NK-92 (cell line): ENCODE measurements around the gene DOCK8.
"Not testable (repeated sequence)": the region's sequence is repeated elsewhere in the genome, so short reads cannot be mapped to it uniquely, and the experiment has no call there.

ENCODE experiments used
- DNase-seq: peaks from one replicate; lab custom pipeline; 2025; ENCODE audit not compliant: unreplicated experiment; lab: John Stamatoyannopoulos, UW

The DOCK8 gene

DNA sequence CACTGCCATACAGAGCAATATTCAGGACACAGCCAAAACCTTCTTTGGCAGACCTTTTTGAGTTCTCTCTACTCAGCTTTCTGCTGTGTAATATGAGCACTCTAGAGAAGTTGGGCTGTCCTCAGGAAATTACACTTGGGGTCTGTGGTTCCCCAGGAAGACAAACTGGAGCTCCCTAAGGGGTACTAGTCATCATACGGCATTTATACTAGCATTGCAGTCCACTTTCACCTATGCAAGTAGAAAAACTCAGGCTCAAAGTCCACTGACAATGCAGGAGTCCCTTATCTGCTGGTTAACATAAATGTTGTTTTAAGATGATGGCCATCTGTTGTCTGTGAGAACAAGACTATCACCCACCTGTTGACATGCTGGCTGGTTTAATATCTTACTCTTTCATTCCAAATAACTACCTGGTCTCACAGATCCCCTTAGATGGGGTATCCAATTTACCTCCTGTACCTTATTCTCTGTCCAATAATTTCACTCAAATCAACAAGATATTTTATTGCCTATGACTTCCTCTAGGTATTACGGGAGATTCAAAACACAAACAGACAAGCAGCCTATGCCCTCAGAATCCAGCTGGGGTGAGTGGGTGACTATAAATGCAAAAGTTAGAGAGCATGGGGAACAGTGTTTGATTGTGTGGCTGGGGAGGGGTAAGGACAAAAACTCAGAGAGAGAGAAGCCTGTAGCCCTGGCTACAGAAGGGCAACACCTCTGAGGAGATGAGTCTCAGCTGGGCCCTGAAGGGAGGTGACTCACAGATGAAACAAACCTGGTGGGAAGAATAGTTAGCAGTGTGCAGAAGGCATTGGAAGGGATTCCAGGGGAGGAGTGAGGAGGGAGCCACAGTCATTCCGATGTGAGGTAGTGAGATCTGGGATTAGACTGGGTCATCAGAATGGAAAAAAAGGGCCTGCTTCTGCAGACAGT lies 10.2 kb downstream of the DOCK8 start:
- DNase-seq: no peak

DNA sequence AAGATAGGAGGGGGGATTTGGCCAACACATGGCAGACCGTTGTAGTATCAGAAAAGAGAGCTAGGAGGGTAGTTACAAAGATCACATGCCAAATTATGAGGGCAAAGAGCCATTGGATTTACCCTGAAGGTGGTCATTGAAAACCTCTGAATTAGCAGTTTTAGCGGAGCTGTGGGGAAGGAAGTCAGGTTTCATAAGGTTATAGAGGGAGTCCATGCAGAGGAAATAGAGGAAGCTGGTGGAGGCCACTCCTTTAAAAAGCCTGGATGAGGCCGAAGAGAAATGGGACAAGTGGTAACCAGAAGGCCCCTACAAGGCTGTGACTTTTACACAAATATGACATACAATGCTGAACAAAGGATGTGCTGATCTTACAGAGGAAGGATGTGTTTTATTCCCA lies 13.2 kb downstream of the DOCK8 start:
- DNase-seq: no peak

- DNase-seq: no peak
Measured at GRCh38 chr9:228929-229695, 14.4 kb downstream of the DOCK8 start.

DNA sequence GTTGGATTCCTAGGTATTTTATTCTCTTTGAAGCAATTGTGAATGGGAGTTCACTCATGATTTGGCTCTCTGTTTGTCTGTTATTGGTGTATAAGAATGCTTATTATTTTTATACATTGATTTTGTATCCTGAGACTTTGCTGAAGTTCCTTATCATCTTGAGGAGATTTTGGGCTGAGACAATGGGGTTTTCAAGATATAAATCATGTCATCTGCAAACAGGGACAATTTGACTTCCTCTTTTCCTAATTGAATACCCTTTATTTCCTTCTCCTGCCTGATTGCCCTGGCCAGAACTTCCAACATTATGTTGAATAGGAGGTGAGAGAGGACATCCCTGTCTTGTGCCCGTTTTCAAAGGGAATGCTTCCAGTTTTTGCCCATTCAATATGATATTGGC lies 17.0 kb downstream of the DOCK8 start:
- DNase-seq: not testable (repeated sequence)

DNA sequence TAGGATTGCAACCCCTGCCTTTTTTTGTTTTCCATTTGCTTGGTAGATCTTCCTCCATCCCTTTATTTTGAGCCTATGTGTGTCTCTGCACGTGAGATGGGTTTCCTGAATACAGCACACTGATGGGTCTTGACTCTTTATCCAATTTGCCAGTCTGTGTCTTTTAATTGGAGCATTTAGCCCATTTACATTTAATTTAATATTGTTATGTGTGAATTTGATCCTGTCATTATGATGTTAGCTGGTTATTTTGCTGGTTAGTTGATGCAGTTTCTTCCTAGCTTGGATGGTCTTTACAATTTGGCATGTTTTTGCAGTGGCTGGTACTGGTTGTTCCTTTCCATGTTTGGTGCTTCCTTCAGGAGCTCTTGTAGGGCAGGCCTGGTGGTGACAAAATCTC lies 19.0 kb downstream of the DOCK8 start:
- not testable (repeated sequence) for DNase-seq

DNA sequence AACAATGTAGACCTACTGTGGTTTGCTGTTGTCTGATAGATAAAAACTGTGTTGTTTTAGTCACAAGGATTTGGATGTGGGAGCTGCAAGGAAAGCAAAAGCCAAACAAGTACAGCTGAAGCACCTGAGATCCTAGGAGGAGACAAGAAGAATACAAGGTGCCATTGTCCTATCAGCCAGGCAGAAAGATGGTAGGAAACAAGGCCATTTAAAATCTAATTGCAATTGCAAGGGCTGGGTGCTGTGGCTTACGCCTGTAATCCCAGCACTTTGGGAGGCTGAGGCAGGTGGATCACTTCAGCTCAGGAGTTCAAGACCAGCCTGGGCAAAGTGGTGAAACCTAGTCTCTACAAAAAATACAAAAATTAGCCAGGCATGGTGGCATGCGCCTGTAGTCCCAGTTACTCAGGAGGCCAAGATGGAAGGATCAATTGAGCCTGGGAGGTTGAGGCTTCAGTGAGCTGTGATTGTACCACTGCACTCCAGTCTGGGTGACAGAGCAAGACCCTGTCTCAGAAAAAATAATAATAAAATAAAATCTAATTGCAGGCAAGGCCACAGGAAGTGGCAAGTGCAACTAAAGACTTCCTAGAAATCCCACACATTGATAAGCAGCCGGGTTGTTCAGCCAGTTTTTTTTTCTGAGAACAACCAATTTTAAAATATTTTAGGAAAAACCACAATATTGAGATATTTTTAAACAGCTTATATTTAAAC lies 22.6 kb downstream of the DOCK8 start:
- DNase-seq: no peak

- no peak for DNase-seq
Measured at GRCh38 chr9:237858-238345, 23.2 kb downstream of the DOCK8 start.

DNA sequence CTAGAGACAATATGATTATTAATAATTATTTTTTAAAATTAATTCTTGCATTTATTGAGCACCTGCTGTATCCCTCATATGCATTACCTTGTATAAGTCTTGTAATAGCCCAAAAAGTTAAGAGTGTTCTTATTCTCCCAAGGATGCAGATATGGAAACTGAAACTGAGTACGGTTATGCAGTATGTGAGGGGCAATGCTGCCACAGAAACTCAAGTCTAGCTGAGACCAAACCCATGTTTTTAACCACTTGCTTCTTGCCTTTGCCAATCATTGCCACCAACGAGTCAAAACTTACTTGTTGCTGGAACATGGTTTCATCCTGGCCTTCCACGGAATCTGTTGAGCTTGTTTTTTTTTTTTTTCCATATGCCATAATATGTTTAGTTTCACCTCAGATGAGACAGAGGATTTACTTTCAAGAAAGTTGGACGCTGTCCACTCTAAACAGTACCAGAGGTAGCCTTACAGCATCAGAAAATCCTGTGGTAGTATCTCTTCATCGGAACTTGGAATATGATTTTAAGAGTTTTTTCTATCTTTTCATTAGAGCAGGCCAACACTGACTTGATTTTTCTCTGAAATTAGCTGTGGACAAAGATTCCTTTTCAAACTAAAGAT lies 27.9 kb downstream of the DOCK8 start:
- no peak for DNase-seq

- no peak for DNase-seq
Measured at GRCh38 chr9:248278-248961, 33.8 kb downstream of the DOCK8 start.

DNA sequence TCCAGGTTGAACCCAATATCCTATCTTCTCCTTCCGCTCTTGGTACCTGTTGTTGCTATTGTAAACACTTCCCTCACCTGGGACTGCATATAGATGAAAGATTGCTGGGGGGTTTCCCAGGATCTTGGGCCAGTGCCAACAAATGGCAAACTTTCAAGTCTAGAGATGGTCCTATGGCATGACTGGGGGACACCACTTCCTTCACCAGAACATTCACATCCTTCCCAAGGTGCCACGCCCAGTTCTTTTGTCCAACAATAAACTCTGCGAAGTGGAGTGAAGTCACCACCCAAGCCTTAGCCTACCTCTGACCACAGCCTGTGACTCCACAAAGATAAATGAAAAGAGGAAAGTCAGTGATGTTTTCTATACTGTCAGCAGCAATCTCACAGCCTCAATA lies 34.4 kb downstream of the DOCK8 start:
- no peak for DNase-seq

- no peak for DNase-seq
Measured at GRCh38 chr9:250039-250438, 35.4 kb downstream of the DOCK8 start.

GRCh38 chr9:250625-251024 lies 36.0 kb downstream of the DOCK8 start:
- no peak for DNase-seq

GRCh38 chr9:251398-251797 lies 36.7 kb downstream of the DOCK8 start:
- DNase-seq: no peak

DNA sequence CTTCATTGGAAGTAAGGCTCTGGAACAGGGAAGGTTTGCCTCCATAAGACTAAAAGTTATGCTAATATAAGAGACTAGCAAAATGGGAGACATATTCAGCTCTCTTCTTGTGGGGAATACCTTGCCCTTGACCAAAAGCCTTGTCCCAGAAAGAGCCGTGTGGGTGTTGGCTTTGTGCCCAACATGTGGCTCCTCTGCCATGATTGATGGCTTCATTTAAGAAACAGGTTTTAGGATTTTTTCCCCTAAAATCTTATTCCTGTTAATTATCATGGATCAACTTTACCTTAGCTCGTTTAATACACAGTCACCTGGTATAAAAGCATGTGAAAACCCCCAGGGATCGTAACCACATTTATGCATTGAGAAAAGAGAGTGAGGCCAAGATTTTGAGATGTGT lies 38.9 kb downstream of the DOCK8 start:
- no peak for DNase-seq

DNA sequence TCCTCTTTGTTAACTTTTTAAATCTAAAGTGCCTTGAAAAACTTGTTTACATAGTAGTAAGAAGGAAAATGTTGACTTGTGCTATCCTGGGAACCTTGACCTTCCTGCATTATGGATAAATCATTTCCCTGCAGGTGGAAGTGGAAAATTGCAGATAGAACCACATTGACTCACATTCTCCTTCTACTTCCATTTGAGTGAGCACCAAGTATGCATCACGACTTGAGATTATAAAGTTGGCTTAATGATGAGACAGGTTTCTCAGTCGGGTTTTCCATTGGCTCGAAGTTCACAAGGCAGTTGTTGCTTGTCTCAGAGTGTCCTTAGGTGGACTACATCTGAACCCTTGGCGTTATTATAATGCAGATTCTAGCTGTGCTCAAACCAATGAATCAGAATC lies 39.9 kb downstream of the DOCK8 start:
- DNase-seq: no peak

- DNase-seq: no peak
Measured at GRCh38 chr9:257957-258356, 43.3 kb downstream of the DOCK8 start.

DNA sequence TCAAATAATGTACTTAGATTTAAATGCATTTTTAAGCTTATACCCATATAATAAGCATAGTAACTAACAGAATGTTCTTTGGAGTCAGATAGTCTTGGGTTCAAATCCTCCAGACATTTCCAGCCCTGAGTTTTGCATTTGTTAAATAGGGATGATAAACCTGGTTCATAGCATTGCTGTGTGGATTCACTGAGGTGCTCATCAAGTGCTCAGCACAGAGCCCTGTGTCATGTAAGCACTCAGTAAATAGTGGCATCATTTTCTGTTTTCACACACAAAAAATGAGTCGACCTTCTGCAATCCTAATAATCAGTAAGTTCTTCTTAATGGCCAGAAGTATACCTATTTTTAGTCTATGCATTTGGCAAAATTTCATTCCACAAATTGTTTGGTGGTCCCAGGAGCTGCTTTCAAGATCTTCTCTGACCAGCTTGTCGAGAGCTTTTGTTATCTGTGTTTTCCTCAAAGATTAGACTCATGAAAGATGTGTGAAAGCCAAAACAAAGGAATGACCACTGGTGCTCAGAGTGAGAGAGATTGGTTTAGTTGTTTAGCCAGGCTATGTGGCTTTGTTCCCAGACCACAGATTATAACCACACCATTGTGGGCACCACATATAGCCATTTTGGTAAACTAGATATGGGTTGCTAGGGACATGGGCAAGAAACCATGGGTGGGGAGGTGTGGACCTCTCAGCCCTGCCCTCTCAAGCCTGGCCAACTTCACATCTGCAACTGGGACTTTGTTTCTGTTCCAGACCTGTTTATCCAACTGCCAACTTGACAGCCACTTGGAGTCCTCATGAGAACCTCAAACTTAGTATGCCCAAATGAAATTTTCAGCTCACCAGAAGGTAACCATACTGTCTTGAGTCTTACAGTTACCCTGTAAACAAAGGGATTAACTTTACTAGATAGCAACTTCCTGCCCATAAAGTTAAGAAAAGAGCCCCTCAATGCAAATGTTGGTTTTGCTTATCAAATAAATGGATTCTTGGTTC lies 45.0 kb downstream of the DOCK8 start:
- no peak for DNase-seq

DNA sequence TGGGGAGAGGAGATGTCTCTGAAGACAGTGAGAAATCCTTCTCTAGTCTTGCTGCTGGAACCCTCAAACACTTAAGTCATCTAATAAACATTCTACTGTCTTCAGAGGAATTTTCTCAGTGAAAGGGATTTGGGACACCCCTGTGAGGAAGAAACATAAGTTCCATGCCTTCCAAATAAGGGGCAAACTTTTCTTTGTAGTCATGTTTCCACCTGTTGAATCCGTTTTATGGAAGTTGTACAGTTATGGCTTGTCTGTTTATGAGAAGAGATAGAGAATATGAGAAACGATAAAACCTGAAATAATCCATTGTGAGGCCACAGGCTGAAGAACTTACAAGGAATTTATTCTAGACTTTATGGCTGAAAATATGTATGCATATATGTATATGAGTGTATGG lies 49.6 kb downstream of the DOCK8 start:
- no peak for DNase-seq

DNA sequence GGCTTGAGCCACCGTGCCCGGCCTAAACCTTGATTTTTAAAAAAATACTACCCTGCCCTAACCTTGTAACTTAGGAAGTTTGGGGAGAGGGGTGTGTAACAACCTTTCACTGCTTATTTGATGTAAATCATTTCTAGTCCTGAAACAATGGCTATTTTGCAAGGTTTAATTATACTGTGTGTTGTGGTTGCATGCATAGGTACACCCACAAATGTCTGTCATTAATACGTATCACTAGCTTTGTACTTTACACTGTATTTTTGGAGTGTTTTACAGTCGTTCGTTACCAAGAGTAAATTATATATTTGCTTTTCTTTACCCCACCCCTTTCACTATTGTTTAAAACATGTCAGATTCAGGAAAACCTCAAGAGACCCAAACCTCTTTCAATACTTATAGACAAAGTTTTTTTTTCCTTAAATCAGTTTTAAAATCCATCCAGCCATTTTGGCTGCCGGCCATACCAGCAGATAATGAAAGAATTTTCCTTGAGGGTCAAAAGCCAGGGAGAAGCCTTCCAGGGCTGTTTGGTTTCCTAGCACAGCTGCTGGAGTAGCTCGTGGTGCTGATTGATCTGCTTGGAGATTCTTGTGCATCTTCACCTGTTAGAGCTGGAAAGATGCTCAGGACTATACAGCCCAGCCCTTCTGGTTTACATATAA lies 50.7 kb downstream of the DOCK8 start:
- DNase-seq: no peak
